GM18505 (cell line): ENCODE data around the gene CHAT.

Experiments used
- ATAC-seq: cut with Tn5 transposase; IDR thresholded peaks from one replicate; pipeline ENCODE4 v1.9.1; 2021; ENCODE audit not compliant: unreplicated experiment
- POLR2A ChIP-seq: IDR thresholded peaks from 4 replicates; pipeline ENCODE4 v1.6.1; 2011; ENCODE audit warnings: borderline replicate concordance; ENCODE audit not compliant: insufficient read depth, insufficient read length; ENCODE audit errors: extremely low read depth

CHAT gene

DNA sequence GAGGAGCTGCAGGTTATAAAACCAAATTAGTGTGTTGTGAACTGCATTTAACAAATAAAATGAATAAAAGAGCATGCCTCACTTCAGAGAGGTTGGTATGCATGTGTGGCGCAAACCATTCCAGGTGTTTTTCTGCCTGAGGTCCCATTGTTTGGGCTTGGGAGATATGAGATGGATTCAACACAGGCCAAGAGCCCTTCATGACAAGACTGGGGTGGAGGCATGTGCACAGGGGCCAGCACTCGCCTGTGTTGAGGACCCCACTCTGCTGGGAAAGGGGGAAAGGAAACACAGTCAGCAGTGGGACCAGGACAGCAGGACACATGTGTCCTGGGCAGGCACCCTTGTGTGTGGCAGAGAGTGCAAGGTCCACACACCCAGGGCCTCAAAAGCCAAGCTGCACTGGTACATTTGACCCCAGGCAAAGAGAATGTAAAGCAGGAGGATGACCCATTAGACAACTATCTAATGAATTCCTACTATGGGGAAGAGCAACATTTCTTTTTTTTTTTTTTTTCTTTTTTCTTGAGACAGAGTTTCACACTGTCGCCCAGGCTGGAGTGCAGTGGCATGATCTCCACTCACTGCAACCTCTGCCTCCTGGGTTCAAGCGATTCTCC lies 12.9 kb upstream of the CHAT start:
- no peak for TF ChIP-seq POLR2A
- ATAC-seq = no peak

- no peak for ATAC-seq
- no peak for TF ChIP-seq POLR2A
Observed at GRCh38 chr10:49601857-49602256, 12.0 kb upstream of the CHAT start.

GRCh38 chr10:49602380-49603023 lies 11.3 kb upstream of the CHAT start:
- no peak for ATAC-seq
- TF ChIP-seq POLR2A = no peak

DNA sequence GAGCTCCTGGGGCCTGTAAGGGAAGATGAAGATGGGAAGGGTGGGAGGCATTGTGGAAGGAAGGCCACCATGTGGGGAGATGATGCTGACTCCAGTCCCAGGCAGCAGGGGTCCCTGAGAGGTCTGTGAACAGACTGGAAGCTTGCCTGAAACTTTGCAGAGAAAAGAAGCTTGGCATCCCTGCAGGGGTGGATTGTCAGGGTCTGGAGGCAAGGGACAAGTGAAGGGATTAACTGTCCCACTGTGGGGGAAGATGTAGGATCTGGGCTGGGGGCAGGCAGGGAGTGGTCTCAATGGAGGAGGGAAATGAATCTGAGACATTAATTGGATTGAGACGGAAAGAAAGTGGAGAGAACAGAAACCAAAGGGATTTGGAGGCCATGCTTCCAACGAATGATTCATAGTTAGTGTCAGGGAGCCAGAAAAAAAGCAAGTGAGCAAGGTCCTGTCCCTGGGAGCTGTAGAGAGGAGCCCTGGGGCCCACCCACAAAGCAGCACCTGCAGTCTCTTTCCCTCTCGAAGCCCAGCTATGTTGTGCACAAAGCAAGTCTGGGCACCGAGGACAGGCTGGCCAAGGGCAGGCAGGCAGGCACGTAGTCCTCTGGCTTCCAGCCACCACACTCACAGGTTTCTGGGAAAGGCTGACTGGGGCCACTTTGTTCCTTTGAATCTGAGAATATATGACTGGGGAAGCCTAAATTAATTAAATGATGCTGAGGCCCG lies 8.5 kb upstream of the CHAT start:
- TF ChIP-seq POLR2A = no peak
- ATAC-seq = no peak

- no peak for TF ChIP-seq POLR2A
Observed at GRCh38 chr10:49605939-49606509, 7.8 kb upstream of the CHAT start.

GRCh38 chr10:49606981-49607535 lies 6.8 kb upstream of the CHAT start:
- ATAC-seq = no peak

More at GRCh38 chr10:49605939-49606509, 7.8 kb upstream of the CHAT start:
- no peak for ATAC-seq

DNA sequence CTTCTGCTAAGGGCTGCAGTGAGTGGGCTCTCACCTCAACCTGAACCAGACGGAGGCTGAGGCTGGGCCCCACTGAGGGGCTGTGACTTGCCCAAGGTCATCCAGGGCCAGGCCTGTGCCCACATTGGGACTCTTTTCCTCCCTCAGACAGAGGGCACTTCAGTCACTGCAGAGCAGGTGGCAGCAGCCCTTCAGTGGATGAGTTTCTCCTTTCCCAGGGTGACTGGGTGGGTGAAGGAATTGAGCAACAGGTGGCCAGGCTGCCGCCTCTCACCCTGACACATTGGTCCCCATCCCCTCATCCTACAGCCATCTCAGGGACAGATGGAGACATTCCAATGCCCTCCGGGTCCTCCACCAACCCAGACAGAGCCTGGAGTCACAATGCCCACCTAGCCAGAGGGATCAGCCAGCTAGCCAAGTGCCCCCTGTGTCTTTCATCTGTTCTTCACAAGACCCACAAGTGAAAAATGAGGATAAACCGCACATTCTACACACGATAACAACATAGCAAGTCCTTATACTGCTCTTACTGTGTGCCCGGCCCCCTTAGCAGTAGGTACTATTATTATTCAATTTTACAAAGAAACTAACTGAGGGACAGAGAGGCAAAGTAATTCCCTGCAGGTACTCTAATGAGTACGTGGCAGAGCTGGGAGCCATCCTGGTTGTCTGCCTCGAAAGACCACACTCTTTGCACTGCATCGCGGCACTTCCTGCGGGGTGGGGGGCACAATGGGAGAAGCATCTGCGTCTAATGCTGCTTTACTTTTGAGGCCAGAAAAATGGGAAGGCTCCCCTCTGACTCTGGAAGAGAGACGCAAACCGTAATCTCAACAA lies 5.5 kb upstream of the CHAT start:
- TF ChIP-seq POLR2A = no peak
- no peak for ATAC-seq

More at GRCh38 chr10:49606981-49607535, 6.8 kb upstream of the CHAT start:
- no peak for TF ChIP-seq POLR2A

DNA sequence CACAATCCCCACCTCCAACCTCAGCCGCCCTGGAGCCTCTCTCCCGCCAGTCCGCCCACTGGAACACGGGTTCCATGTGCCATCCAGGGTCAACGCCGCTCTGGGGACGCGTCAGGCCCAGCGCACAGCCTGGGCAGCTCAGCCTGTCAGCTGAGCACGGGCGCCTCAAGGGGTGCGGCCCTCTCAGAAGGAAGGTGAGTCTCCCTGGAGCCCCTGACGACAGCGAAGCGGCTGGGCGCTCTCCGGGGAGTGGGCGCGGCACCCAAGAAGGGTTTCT lies 4.9 kb upstream of the CHAT start:
- ATAC-seq = no peak

DNA sequence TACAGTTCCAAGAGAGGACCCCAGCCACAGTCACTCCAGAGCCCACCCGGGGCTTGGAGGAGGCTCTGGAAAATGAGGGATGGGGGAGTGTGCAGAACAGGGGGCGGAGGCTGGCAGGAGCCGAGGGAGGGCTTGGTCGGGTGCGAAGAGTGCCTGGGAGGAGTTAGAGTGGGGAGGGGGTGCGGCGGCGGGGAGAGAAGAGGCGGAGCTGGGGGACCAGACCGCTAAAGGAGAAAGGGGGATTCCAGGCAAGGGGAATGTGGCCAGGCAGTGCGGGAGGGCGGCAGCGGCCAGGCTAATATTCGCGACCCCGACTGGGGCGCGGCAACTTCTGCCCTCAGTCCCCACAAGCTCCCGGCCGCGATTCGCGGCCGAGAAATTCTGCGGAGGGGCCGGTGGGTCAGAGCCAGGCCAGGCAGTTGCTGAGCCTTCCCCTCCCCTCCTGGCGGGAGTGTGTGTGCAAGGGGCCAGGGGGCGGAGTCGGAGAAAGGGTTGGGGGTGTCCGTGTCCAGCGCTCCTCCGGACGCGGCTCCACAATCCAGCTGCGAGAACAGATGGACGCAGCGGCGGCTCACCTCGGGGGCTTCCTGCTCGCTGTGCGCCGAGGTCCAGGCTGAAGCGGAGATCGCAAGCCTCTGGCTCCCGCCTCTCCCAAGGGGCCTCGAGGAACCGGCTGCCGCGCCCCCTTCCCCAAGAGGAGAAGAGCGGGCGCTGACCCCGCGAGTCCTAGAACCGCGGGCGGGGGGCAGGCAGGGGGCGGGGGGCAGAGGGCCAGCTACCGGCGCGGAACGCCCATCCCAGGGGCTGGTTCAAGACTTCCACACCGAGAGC lies 4.3 kb upstream of the CHAT start:
- no peak for ATAC-seq

More for the DNA sequence above, 4.9 kb upstream of the CHAT start:
- TF ChIP-seq POLR2A = no peak

GRCh38 chr10:49610114-49610457 lies 3.8 kb upstream of the CHAT start, which contains the start of gene SLC18A3:
Gene SLC18A3, plus strand, starts transcription at chr10:49610310. Its CDS starts 431 bp downstream, at chr10:49610741.
- ATAC-seq = no peak
- TF ChIP-seq POLR2A = no peak

More for the DNA sequence above, 4.3 kb upstream of the CHAT start:
- TF ChIP-seq POLR2A = no peak

DNA sequence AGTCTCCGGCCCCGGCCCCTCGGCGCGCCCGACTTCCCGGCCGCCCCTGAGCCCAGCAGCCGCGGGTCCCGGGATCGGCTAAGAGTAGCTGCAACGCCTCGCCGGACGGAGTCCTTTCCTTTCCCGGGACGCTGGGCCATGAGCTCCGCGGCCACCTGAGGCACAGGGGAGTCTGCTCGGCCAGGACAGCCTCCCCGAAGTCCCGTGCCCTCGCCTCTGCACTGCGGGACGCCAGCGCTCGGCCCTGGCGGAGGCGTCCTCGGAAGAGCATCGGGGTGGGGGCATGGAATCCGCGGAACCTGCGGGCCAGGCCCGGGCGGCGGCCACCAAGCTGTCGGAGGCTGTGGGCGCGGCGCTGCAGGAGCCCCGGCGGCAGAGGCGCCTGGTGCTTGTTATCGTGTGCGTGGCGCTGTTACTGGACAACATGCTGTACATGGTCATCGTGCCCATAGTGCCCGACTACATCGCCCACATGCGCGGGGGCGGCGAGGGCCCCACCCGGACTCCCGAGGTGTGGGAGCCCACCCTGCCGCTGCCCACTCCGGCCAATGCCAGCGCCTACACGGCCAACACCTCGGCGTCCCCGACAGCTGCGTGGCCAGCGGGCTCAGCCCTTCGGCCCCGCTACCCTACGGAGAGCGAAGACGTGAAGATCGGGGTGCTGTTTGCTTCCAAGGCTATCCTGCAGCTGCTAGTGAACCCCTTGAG lies 3.2 kb upstream of the CHAT start:
- ATAC-seq = no peak
- no peak for TF ChIP-seq POLR2A

DNA sequence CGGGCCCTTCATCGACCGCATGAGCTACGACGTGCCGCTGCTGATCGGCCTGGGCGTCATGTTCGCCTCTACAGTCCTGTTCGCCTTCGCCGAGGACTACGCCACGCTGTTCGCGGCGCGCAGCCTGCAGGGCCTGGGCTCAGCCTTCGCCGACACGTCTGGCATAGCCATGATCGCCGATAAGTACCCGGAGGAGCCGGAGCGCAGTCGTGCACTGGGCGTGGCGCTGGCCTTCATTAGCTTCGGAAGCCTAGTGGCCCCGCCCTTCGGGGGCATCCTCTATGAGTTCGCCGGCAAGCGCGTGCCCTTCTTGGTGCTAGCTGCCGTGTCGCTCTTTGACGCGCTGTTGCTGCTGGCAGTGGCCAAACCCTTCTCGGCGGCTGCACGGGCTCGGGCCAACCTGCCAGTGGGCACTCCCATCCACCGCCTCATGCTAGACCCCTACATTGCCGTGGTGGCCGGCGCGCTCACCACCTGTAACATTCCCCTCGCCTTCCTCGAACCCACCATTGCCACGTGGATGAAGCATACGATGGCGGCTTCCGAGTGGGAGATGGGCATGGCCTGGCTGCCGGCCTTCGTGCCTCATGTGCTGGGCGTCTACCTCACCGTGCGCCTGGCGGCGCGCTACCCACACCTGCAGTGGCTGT lies 2.5 kb upstream of the CHAT start:
- TF ChIP-seq POLR2A = no peak
- no peak for ATAC-seq
